ENCODE results near the gene SPATA1. TPM values are rescaled to one million over a fixed set of nuclear protein-coding genes. Genes with fewer than 3 reads are reported as not detected.

The SPATA1 gene, protein sequence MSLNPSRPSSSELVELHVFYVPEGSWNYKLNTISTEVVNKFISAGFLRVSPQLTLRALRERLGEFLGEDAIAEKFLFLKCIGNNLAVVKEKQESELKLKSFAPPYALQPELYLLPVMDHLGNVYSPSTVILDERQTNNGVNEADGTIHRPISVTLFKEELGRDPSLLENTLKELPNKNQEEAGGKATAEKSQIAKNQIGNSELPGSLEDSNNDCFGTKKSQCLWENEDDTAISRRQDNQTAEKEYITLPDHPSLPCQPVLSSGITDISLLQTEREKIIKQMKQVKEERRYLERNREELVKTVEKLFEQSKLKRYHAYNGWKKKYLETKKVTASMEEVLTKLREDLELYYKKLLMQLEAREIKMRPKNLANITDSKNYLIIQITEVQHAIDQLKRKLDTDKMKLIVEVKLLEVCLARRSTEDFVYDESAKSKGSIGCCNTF
- total RNA-seq (2021) (0.85 to 0.92 TPM in 2 of 3 replicates, not detected in the other), Bru-seq, nascent RNA (percentile 28 among the genes with signal in this experiment)
- long read RNA-seq, experiment 1, partial matches to known transcripts = 0 of 4 reads
- long read RNA-seq, experiment 1, other reads (novel, unspliced or antisense) = 2 of 4 reads
- long read RNA-seq, experiment 2 = 0 reads
- long read RNA-seq, experiment 3 = 0 reads

DNA sequence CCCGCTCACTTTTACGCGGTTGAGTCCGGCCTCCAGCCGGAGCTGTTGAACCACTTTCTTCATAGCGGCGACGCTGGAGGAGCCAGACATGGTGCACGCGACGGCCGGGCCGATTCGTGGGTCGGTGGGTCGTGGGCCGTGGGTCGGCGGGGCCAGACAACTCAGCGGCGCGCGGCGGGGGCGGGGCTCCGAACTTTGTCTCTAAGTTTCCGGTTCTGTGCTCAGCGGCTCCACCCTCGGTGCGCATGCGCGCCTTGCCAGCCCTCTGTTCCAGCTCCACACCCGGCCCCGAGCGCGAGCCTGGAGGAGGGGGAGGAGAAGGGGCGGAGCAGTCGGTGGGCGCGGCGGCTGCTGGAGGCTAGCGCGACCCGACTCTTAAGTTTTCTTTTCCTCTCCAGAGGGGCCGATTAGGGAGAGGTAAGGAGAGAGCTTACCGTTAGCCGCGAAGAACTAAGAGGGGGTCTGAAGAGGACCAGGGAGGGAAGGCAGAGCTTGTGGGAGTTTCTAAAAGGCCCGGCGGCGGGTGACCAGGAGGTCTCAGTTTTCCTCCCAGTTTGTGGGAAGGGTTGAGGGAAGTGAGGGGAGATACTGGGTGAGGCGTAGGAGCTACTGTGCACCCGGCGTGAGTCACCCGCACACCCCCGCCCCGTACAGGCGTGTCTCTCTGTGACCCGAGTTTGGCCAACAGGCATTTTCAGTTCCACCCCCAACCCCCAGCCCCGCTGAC is at the start of gene SPATA1, which contains the start of gene GNG5:
TSS of gene SPATA1 (plus strand) at position 385 of the 727 bp plus-strand sequence. CDS start 9,974 bp downstream, outside the sequence.
TSS of gene GNG5 (minus strand) at position 580 of the 727 bp plus-strand sequence. CDS start at position 90, 490 bp downstream.
- peak within 1 kb of the TSS; percentile 99 for H3K27ac Mint-ChIP-seq
- DNase-seq (ENCODE audit: low spot score) (peak; percentile 98), ATAC-seq (peak; percentile 93)
- H3K4me3 Mint-ChIP-seq = peak within 1 kb of the TSS; percentile 100
- peaks cover 6% of the 10 kb centered on the region; the same call in 1 of the 2 replicates for H3K36me3 Mint-ChIP-seq
- TF ChIP-seq GABPB1 (CRISPR knock-in tag; IDR thresholded peaks at IDR 0.05) = peak; percentile 46; the same call in 1 of the 2 replicates
- no peak for TF ChIP-seq KAT7 (CRISPR knock-in tag; IDR thresholded peaks at IDR 0.05; ENCODE audit: borderline replicate concordance)
- TF ChIP-seq, protein P1, sequence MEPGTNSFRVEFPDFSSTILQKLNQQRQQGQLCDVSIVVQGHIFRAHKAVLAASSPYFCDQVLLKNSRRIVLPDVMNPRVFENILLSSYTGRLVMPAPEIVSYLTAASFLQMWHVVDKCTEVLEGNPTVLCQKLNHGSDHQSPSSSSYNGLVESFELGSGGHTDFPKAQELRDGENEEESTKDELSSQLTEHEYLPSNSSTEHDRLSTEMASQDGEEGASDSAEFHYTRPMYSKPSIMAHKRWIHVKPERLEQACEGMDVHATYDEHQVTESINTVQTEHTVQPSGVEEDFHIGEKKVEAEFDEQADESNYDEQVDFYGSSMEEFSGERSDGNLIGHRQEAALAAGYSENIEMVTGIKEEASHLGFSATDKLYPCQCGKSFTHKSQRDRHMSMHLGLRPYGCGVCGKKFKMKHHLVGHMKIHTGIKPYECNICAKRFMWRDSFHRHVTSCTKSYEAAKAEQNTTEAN (CRISPR knock-in tag; IDR thresholded peaks at IDR 0.05) = 0 out of 2 replicates have a peak, but pooled peaks have one; percentile 56
- TF ChIP-seq, protein P2, sequence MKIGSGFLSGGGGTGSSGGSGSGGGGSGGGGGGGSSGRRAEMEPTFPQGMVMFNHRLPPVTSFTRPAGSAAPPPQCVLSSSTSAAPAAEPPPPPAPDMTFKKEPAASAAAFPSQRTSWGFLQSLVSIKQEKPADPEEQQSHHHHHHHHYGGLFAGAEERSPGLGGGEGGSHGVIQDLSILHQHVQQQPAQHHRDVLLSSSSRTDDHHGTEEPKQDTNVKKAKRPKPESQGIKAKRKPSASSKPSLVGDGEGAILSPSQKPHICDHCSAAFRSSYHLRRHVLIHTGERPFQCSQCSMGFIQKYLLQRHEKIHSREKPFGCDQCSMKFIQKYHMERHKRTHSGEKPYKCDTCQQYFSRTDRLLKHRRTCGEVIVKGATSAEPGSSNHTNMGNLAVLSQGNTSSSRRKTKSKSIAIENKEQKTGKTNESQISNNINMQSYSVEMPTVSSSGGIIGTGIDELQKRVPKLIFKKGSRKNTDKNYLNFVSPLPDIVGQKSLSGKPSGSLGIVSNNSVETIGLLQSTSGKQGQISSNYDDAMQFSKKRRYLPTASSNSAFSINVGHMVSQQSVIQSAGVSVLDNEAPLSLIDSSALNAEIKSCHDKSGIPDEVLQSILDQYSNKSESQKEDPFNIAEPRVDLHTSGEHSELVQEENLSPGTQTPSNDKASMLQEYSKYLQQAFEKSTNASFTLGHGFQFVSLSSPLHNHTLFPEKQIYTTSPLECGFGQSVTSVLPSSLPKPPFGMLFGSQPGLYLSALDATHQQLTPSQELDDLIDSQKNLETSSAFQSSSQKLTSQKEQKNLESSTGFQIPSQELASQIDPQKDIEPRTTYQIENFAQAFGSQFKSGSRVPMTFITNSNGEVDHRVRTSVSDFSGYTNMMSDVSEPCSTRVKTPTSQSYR (CRISPR knock-in tag; IDR thresholded peaks at IDR 0.05) = no peak
- TF ChIP-seq TEAD1 (CRISPR knock-in tag; IDR thresholded peaks at IDR 0.05) = no peak; the same call in 1 of the 2 replicates
- TF ChIP-seq ETV6 (CRISPR knock-in tag; IDR thresholded peaks at IDR 0.05) = no peak; the same call in 1 of the 2 replicates
- 0 out of 2 replicates have a peak, but pooled peaks have one; percentile 13 for TF ChIP-seq ZNF232 (CRISPR knock-in tag; IDR thresholded peaks at IDR 0.05)
- TF ChIP-seq, protein P3, sequence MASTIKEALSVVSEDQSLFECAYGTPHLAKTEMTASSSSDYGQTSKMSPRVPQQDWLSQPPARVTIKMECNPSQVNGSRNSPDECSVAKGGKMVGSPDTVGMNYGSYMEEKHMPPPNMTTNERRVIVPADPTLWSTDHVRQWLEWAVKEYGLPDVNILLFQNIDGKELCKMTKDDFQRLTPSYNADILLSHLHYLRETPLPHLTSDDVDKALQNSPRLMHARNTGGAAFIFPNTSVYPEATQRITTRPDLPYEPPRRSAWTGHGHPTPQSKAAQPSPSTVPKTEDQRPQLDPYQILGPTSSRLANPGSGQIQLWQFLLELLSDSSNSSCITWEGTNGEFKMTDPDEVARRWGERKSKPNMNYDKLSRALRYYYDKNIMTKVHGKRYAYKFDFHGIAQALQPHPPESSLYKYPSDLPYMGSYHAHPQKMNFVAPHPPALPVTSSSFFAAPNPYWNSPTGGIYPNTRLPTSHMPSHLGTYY (CRISPR knock-in tag; IDR thresholded peaks at IDR 0.05) = no peak
- TF ChIP-seq, protein P4, sequence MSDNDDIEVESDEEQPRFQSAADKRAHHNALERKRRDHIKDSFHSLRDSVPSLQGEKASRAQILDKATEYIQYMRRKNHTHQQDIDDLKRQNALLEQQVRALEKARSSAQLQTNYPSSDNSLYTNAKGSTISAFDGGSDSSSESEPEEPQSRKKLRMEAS (CRISPR knock-in tag; IDR thresholded peaks at IDR 0.05) = peak; percentile 10; the same call in 1 of the 2 replicates
- TF ChIP-seq, protein P5, sequence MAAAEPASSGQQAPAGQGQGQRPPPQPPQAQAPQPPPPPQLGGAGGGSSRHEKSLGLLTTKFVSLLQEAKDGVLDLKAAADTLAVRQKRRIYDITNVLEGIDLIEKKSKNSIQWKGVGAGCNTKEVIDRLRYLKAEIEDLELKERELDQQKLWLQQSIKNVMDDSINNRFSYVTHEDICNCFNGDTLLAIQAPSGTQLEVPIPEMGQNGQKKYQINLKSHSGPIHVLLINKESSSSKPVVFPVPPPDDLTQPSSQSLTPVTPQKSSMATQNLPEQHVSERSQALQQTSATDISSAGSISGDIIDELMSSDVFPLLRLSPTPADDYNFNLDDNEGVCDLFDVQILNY (CRISPR knock-in tag; IDR thresholded peaks at IDR 0.05) = 0 out of 2 replicates have a peak, but pooled peaks have one; percentile 20
- TF ChIP-seq, protein P6, sequence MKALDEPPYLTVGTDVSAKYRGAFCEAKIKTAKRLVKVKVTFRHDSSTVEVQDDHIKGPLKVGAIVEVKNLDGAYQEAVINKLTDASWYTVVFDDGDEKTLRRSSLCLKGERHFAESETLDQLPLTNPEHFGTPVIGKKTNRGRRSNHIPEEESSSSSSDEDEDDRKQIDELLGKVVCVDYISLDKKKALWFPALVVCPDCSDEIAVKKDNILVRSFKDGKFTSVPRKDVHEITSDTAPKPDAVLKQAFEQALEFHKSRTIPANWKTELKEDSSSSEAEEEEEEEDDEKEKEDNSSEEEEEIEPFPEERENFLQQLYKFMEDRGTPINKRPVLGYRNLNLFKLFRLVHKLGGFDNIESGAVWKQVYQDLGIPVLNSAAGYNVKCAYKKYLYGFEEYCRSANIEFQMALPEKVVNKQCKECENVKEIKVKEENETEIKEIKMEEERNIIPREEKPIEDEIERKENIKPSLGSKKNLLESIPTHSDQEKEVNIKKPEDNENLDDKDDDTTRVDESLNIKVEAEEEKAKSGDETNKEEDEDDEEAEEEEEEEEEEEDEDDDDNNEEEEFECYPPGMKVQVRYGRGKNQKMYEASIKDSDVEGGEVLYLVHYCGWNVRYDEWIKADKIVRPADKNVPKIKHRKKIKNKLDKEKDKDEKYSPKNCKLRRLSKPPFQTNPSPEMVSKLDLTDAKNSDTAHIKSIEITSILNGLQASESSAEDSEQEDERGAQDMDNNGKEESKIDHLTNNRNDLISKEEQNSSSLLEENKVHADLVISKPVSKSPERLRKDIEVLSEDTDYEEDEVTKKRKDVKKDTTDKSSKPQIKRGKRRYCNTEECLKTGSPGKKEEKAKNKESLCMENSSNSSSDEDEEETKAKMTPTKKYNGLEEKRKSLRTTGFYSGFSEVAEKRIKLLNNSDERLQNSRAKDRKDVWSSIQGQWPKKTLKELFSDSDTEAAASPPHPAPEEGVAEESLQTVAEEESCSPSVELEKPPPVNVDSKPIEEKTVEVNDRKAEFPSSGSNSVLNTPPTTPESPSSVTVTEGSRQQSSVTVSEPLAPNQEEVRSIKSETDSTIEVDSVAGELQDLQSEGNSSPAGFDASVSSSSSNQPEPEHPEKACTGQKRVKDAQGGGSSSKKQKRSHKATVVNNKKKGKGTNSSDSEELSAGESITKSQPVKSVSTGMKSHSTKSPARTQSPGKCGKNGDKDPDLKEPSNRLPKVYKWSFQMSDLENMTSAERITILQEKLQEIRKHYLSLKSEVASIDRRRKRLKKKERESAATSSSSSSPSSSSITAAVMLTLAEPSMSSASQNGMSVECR (CRISPR knock-in tag; IDR thresholded peaks at IDR 0.05; ENCODE audit: borderline replicate concordance) = peak; percentile 9; the same call in 1 of the 2 replicates
- no peak for TF ChIP-seq NR1H2 (CRISPR knock-in tag; IDR thresholded peaks at IDR 0.05)
- TF ChIP-seq FOXP1 (CRISPR knock-in tag; IDR thresholded peaks at IDR 0.05; ENCODE audit: borderline replicate concordance) = peak; percentile 53
- TF ChIP-seq SMAD3 (CRISPR knock-in tag; IDR thresholded peaks at IDR 0.05; ENCODE audit: borderline replicate concordance) = no peak
- peak; percentile 31; the same call in 1 of the 2 replicates for TF ChIP-seq ZNF121 (CRISPR knock-in tag; IDR thresholded peaks at IDR 0.05)
- no peak for TF ChIP-seq SOX15 (CRISPR knock-in tag; IDR thresholded peaks at IDR 0.05)
- TF ChIP-seq, protein P7, sequence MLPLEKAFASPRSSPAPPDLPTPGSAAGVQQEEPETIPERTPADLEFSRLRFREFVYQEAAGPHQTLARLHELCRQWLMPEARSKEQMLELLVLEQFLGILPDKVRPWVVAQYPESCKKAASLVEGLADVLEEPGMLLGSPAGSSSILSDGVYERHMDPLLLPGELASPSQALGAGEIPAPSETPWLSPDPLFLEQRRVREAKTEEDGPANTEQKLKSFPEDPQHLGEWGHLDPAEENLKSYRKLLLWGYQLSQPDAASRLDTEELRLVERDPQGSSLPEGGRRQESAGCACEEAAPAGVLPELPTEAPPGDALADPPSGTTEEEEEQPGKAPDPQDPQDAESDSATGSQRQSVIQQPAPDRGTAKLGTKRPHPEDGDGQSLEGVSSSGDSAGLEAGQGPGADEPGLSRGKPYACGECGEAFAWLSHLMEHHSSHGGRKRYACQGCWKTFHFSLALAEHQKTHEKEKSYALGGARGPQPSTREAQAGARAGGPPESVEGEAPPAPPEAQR (CRISPR knock-in tag; IDR thresholded peaks at IDR 0.05) = no peak
- no peak for TF ChIP-seq GTF2I (CRISPR knock-in tag; conservative IDR thresholded peaks at IDR 0.05)
- TF ChIP-seq ZBTB21 (CRISPR knock-in tag; IDR thresholded peaks at IDR 0.05; ENCODE audit: borderline replicate concordance) = no peak
- peak; percentile 58 for TF ChIP-seq SP1 (CRISPR knock-in tag; conservative IDR thresholded peaks at IDR 0.05)
- TF ChIP-seq FOXK1 (CRISPR knock-in tag; IDR thresholded peaks at IDR 0.05) = 0 out of 2 replicates have a peak, but pooled peaks have one; percentile 36
- H3K4me1 Mint-ChIP-seq = peaks cover 36% of the 10 kb centered on the region
- peaks cover 11% of the 10 kb centered on the region for H3K9me3 Mint-ChIP-seq
- ChIA-PET POLR2A (interaction anchor here (0.8 to 1.7 kb wide), 4 partner anchors 27 to 276 kb away, joined by 3 to 7 read pairs (median 4); partner anchors contain the start of gene CTBS), CTCF (interaction anchor here (0.8 to 2.0 kb wide), 14 partner anchors 66 to 276 kb away, joined by 3 to 12 read pairs (median 5); partner anchors contain the start of gene CTBS)
- H3K27me3 Mint-ChIP-seq (ENCODE audit: low read depth) = no peaks in the 10 kb centered on the region; the same call in 1 of the 2 replicates
